Measurements from ENCODE around the gene ZBTB39.
A peak's percentile ranks its signal among the peaks of the same experiment; 100 is the strongest.
"Not testable (repeated sequence)": the region's sequence is repeated elsewhere in the genome, so short reads cannot be mapped to it uniquely, and the experiment has no call there.

Gene ZBTB39

DNA sequence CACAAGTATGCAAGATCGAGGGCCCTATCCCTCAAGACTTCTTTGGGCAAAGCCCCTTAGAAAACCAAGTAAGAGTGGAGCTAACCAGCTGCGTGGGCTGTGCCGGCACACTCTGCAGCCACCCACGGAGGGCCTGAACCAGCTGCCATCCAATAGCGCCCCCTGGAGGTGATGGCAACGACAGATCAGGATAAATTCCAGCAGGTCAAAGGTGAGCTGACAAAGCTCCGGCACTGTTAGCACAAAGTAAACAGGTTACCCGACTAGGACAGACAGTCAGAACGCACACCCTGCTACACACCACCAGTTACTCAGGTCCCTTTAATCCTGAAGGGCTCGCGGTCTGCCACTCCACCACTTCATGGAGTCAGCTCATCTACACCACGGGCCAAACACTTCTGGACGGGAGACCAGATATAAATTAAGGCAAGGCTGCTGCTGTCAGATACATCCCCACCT, 4.9 kb downstream of the ZBTB39 start:
- peak; percentile 64 for DNase-seq (ENCODE audit: low read depth)

DNA sequence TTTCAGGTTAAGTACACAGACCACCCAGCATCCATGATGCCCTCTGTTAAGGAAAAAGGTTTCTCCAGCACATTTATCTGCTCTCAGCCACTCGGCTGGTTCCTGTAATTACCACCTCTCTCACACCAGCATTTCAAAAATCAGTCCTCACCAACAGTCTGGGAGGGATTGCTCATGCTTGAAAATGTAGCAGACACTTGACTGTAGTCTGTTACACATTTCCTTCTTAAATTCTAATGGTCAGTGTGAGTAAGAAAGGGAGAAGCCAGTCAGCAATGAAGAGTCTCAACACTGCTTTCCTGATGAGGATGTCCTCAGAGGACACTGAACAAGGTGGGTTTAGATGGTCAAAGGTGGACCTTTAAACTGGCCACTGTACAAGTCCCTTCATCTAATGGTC, 6.0 kb downstream of the ZBTB39 start:
- DNase-seq (ENCODE audit: low read depth) = no peak

DNA sequence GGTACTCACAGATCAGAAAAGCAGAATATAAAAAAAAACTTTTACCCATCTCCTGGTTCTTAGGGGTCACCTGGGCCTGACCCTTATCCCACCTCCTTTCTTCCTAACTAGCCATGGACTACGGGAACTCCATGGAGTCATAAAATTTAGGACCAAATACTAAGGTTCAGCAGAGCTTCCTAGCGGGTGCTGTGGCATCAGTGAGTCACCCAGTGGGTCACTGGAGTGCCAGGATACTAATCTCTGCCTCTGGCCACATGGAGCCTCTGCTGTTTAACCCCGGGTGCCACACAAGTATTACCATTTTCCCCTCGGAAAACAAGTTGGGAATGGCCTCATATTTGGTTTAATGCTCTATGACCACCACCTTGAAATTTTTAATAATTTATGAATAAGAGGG, 6.9 kb downstream of the ZBTB39 start:
- no peak for DNase-seq (ENCODE audit: low read depth)

- DNase-seq (ENCODE audit: low read depth) = peak; percentile 22
Observed at GRCh38 chr12:56998981-56999380, 7.4 kb downstream of the ZBTB39 start.

DNA sequence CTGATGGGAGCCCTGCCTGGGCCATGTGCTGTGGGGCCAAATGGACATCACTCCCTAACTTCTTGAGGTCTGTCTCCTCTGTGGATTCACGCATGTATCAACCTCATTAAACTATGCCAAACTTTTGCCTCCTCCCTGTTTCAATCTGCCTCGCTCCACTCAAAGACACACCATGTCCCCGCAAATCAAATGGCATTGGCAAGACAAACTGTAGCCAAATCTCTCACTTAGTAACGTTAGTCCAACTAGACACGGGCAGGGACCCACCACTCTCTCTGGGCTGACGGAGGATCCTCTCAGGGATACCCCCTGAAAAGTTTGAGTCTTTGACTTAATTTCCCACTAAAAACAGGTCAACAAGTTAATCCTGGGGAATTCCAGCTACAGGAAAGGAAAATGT, 8.0 kb downstream of the ZBTB39 start:
- DNase-seq (ENCODE audit: low read depth) = no peak

DNA sequence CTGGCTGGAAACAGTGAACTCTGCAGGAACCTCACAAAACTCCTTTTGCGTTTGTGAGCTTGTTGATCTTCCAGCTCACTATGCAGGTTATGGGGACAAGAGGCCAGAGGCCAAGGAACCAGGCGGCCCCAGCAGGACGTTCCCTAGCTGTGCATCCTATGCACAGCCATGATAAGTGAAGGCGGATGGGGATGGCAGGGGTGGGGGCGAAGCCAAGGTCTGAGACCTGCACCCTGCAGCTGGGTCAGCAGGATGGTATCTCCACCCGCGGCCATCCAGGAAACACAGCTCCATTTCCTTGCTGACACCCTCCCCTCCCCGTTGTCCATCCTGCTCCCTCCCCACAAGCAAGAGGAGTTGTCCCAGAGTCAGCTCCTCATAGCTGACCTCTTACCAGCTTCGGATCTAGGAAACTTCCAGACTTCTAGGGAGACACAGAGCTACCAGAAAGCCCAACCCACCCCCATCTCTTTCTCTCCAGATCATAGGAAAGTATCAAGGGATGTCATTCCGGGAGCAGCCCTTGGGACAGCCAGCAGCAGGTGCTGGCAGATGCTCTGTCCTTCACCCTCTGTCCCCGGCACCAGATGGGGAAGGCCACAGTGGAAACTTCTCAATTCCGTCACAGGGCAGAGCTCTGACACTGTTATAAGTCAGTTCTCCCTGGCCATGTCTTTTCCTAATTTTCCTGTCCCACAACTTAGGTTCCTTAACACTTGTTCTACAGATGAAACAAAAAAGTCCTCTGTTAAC, 9.4 kb downstream of the ZBTB39 start:
- no peak for DNase-seq (ENCODE audit: low read depth)

GRCh38 chr12:56995930-56996496, 10.3 kb downstream of the ZBTB39 start:
- DNase-seq (ENCODE audit: low read depth) = no peak

GRCh38 chr12:56995201-56995929, 11.0 kb downstream of the ZBTB39 start:
- no peak for DNase-seq (ENCODE audit: low read depth)

DNA sequence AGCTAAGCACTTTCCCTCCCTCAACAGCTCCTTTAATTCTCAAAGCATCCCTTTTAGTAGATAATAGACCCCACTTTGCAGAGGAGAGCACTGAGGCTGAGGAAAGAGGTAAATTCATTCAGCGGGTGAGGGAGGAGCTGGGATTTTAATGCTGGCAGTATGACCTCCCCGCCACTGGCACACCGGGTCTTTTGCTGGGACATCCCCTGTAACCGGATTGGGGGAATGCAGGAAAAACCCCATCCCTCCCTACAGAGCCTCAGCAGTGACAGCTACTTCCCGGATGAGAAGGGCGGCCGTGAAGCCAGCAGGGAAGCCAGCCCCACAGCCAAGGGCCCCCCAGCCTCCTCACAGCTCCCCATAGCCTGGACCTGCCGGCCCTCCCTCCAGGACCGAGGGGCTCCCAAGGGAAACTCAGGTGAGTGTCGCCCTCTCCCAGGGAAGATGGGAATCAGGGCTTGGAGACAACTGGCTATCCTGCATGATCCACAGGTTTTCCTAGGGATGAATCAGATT, 12.1 kb downstream of the ZBTB39 start:
- DNase-seq (ENCODE audit: low read depth) = no peak

DNA sequence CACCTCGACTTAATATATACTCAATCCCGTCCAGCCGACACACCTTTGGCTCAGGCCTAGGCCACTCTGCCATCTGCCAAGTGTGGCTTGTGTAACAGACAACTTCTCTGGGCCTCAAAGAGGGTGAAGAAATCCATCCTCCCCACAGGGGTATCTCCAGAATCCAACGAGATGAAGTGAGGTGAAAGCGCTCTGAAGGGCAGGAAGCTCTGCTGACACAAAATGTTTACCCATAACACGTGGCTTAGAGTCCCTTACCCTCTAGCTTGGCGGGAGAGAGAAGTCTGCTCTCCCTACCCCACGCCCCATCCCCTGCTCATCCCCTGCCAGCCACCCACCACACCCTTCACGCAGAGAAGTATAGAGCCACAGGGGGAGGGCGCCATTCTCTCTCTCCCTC, 13.0 kb downstream of the ZBTB39 start:
- DNase-seq (ENCODE audit: low read depth) = no peak

GRCh38 chr12:56991319-56992246, 14.8 kb downstream of the ZBTB39 start:
- no peak for DNase-seq (ENCODE audit: low read depth)

DNA sequence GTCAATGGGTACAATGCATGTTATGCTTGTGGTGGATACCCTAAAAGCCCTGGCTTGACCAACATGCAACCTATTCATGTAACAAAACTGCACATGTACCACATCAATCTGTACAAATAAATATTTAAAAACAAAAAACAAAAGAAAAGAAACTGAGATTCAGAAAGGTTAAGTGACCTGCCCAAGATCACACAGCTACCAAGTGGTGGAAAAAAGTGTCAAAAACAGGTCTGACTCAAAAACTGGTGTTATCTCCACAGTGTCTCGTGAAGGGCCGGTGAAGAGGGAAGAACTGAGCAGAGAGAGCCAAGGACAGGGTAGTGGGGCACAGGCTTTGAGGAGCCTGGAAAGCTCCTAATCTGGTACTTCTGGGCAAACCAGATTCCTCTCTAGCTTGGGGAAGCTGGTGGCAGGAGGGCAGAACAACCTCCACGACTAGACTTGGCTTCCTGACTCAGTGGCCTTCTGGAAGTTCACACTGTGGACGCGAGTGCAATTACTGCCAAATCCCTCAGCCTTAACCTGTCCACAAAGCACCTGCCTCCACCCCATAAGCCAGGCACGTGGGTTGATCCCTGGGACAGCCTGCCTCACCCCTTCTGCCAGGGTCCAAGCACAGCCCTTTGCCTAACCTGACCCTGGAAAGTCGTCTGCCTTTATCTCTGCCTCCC, 15.6 kb downstream of the ZBTB39 start:
- DNase-seq (ENCODE audit: low read depth) = no peak

DNA sequence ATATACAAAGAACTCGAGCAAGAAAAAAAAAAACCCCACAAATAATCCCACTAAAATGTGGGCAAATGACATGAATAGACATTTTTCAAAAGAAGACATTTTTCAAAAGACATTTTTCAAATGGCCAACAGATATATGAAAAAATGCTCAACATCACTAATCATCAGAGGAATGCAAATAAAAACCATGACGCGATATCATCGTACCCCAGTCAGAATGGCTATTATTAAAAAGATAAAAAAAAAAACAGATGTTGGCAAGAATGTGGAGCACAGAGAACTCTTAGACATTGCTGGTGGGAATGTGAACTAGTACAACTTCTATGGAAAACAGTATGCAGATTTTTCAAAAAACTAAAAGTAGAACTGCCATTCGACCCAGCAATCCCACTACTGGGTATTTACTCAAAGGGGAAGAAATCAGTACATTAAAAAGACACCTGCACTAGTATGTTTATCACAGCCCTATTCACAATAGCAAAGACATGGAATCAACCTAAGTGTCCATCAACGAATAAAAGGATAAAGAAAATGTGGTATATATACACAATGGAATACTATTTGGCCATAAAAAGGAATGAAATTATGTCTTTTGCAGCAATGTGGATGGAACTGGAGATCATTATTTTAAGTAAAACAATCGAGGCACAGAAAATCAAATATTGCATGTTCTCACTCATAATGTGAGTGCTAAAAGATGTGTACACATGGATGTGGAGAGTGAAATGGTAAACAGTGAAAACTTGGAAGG, 16.3 kb downstream of the ZBTB39 start:
- DNase-seq (ENCODE audit: low read depth) = no peak

DNA sequence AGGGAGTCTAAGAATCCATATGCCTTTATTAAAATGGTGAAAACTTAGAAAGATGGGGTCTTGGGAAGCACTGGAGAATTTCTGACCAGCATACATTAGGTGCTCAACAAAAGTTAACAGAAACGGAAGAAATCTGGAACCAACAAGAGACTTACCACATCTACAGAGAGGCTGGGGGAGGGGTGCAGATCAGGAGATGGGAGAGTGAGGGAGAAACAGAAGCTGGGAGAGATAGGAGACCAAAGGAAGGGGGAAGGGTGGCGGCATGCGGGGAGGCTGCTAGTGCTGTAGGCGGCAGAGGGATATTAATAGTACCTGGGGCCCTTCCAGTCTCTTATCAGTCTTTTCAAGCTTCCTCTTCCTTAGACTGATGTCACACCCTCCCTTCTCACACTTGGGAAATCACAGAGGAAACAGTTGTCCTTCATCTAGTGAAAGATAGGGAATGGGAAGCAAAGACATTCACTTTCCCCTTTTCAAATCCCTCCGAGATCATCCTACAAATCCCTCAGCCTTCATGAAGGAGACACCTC, 18.1 kb downstream of the ZBTB39 start:
- no peak for DNase-seq (ENCODE audit: low read depth)

GRCh38 chr12:56987551-56988053, 18.7 kb downstream of the ZBTB39 start:
- peak; percentile 61 for DNase-seq (ENCODE audit: low read depth)

GRCh38 chr12:56987011-56987410, 19.3 kb downstream of the ZBTB39 start:
- DNase-seq (ENCODE audit: low read depth) = no peak

DNA sequence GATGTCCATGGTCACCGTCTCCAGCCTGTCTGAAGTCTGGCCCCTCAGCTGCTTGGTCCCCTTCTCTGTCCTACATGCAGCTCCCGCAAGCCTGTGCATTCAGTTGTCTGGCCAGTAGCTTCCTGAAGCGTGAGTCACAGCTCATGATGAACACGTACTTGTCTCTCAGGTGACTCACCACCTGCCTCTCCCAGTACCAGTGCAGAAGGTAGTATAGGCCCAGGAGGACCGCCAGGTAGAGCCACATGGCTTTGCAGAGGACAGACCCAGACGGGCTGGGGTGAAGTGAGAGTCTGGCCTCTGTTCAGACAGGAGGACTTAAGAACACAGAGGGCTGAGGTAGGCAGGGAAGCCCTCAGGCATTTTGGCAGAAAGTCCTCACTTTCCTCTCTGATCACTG, 20.6 kb downstream of the ZBTB39 start:
- peak; percentile 56 for DNase-seq (ENCODE audit: low read depth)

- DNase-seq (ENCODE audit: low read depth) = no peak
Observed at GRCh38 chr12:56983386-56983785, 23.0 kb downstream of the ZBTB39 start.

DNA sequence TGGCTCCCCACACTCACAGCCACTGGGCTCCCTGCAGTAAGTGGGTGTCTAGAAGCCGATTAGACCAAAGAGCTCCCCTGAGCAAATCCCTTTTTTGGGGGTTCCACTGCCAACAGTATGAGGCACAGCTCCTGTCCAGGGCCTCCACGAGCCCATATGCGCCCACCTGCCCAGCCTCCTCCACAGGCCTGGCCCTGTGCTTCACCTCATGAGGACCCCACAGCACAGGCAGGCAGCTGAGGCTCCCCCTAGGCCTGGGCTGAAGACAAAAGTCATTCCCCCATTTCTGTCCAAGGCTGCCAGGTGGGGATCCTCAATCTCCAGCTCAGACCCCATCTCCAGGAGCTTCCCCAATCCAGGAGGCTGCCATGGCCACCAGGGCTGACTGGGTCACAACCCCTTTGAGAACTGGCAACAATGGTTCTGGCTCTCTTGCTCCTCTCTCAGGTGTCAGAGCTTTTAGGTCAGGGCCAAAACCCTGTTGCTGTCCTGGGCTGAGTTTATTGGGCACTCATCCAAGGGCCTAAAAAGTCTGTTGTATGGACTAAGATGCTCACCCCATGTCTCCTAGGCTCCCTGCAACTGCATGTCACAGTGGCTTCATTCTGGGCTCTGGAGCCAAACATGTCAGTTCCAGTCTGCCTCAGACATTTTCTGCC, 23.6 kb downstream of the ZBTB39 start:
- DNase-seq (ENCODE audit: low read depth) = not testable (repeated sequence)
